Activated CD8-positive, alpha-beta T cell treated with anti-CD3 and anti-CD28 coated beads for 36 hours (primary cell): ENCODE measurements around the gene ITGA4. TPM values are rescaled to one million over a fixed set of nuclear protein-coding genes. Genes with fewer than 3 reads are reported as not detected.

Experiments
- ATAC-seq: fragments of 200-7000 bp; cut with Tn5 transposase; one replicate; pipeline ENCODE4 v1.10.0; 2021; ENCODE audit warnings: mild to moderate bottlenecking, moderate library complexity
- CTCF ChIA-PET: fragments of 350-600 bp; sonication (Branson Sonifier 250); formaldehyde crosslinking; loops from one replicate; lab custom pipeline; 2021; ENCODE audit warnings: antibody characterized with exemption; lab: Charles Lee
- POLR2A ChIA-PET: fragments of 350-600 bp; sonication (Branson Sonifier 250); formaldehyde crosslinking; loops from one replicate; lab custom pipeline; 2021; ENCODE audit warnings: antibody characterized with exemption; lab: Charles Lee
- DNase-seq: peaks from one replicate; pipeline ENCODE4 v3.0.0-alpha.2; 2020
- H3K27ac Mint-ChIP-seq: one replicate; pipeline ENCODE4 v1.8.0; 2021; ENCODE audit warnings: mild to moderate bottlenecking, mixed read lengths
- H3K27me3 Mint-ChIP-seq: one replicate; pipeline ENCODE4 v1.8.0; 2021; ENCODE audit warnings: mixed read lengths
- H3K36me3 Mint-ChIP-seq: one replicate; pipeline ENCODE4 v1.8.0; 2021; ENCODE audit warnings: low read depth, mixed read lengths
- H3K4me1 Mint-ChIP-seq: one replicate; pipeline ENCODE4 v1.8.0; 2021; ENCODE audit warnings: low read depth, mixed read lengths
- H3K4me3 Mint-ChIP-seq: one replicate; pipeline ENCODE4 v1.8.0; 2021; ENCODE audit warnings: mild to moderate bottlenecking, moderate library complexity, mixed read lengths
- H3K9me3 Mint-ChIP-seq: one replicate; pipeline ENCODE4 v1.8.0; 2021; ENCODE audit warnings: mixed read lengths
- intact Hi-C: fragments of 100-400 bp; cut with micrococcal nuclease; formaldehyde crosslinking; loops from one replicate; pipeline ENCODE4 v1.10.0; 2022
- total RNA-seq, 2 experiments: library from RNA; stranded (reverse); gene quantifications; one replicate each; pipeline ENCODE4 v1.2.3, GENCODE V29; 2021
- TF ChIP-seq, protein P1 (sequence below): fragments of 200-600 bp; IDR thresholded peaks from one replicate; pipeline ENCODE4 v1.8.0; 2022; ENCODE audit warnings: antibody characterized with exemption, mild to moderate bottlenecking

The ITGA4 gene
- total RNA-seq, 2 experiments from 2014 or later = 61.6 to 64.5 TPM

- no peak overlapping the region for H3K4me3 Mint-ChIP-seq
- H3K27ac Mint-ChIP-seq = no peak overlapping the region
- POLR2A ChIA-PET = no interaction called here
Observed at GRCh38 chr2:181523756-181524155, 66.6 kb downstream of the ITGA4 start.

GRCh38 chr2:181526014-181526413, 68.8 kb downstream of the ITGA4 start:
- H3K4me3 Mint-ChIP-seq = no peak overlapping the region
- DNase-seq (no peak), ATAC-seq (no peak)
- CTCF ChIA-PET = no interaction called here
- H3K4me1 Mint-ChIP-seq = no peaks in the 10 kb centered on the region
- H3K27me3 Mint-ChIP-seq = no peaks in the 10 kb centered on the region
- POLR2A ChIA-PET = no interaction called here
- no peaks in the 10 kb centered on the region for H3K9me3 Mint-ChIP-seq
- TF ChIP-seq, protein P1, sequence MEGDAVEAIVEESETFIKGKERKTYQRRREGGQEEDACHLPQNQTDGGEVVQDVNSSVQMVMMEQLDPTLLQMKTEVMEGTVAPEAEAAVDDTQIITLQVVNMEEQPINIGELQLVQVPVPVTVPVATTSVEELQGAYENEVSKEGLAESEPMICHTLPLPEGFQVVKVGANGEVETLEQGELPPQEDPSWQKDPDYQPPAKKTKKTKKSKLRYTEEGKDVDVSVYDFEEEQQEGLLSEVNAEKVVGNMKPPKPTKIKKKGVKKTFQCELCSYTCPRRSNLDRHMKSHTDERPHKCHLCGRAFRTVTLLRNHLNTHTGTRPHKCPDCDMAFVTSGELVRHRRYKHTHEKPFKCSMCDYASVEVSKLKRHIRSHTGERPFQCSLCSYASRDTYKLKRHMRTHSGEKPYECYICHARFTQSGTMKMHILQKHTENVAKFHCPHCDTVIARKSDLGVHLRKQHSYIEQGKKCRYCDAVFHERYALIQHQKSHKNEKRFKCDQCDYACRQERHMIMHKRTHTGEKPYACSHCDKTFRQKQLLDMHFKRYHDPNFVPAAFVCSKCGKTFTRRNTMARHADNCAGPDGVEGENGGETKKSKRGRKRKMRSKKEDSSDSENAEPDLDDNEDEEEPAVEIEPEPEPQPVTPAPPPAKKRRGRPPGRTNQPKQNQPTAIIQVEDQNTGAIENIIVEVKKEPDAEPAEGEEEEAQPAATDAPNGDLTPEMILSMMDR = no peak
- H3K36me3 Mint-ChIP-seq = peaks cover 58% of the 10 kb centered on the region
- intact Hi-C loops = no loop called here
- H3K27ac Mint-ChIP-seq = no peak overlapping the region

More at GRCh38 chr2:181523756-181524155, 66.6 kb downstream of the ITGA4 start:
- ATAC-seq = no peak
- H3K4me1 Mint-ChIP-seq = no peaks in the 10 kb centered on the region
- no peak for DNase-seq
- intact Hi-C loops = no loop called here
- no peaks in the 10 kb centered on the region for H3K27me3 Mint-ChIP-seq
- H3K36me3 Mint-ChIP-seq = peaks cover 56% of the 10 kb centered on the region
- H3K9me3 Mint-ChIP-seq = no peaks in the 10 kb centered on the region
- TF ChIP-seq, protein P1 = no peak
- CTCF ChIA-PET = interaction anchor here (1.0 kb wide), 1 partner anchor 49 kb away, joined by 3 read pairs; no protein-coding TSS in a partner anchor

DNA sequence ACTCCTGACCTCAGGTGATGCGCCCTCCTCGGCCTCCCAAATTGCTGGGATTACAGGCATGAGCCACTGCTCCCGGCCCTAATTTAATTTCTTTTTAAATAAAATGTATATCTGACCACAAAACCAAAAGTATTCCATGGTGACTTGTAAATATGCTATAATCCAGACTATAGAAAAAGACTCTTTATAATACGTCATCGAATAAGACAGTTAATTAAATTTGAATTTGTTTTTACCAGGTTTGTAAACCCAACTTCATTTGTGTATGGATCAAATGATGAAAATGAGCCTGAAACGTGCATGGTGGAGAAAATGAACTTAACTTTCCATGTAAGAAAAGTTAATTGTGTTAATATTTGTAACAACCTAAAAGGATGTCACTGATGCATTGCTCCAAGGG, 69.9 kb downstream of the ITGA4 start:
- ATAC-seq = no peak
- Mint-ChIP-seq H3K27me3 (no peaks in the 10 kb centered on the region), H3K36me3 (peaks cover 53% of the 10 kb centered on the region), H3K27ac (no peak overlapping the region), H3K4me3 (no peak overlapping the region), H3K9me3 (no peaks in the 10 kb centered on the region), H3K4me1 (no peaks in the 10 kb centered on the region)
- ChIA-PET CTCF (no interaction called here), POLR2A (no interaction called here)
- DNase-seq = no peak
- TF ChIP-seq, protein P1 = no peak
- intact Hi-C loops = no loop called here

GRCh38 chr2:181528441-181528840, 71.3 kb downstream of the ITGA4 start:
- ChIA-PET POLR2A (no interaction called here), CTCF (no interaction called here)
- H3K9me3 Mint-ChIP-seq = no peaks in the 10 kb centered on the region
- DNase-seq (no peak), ATAC-seq (no peak)
- H3K4me3 Mint-ChIP-seq = no peak overlapping the region
- TF ChIP-seq, protein P1 = no peak
- intact Hi-C loops = no loop called here
- peaks cover 57% of the 10 kb centered on the region for H3K36me3 Mint-ChIP-seq
- H3K4me1 Mint-ChIP-seq = no peaks in the 10 kb centered on the region
- H3K27ac Mint-ChIP-seq = no peak overlapping the region
- no peaks in the 10 kb centered on the region for H3K27me3 Mint-ChIP-seq

DNA sequence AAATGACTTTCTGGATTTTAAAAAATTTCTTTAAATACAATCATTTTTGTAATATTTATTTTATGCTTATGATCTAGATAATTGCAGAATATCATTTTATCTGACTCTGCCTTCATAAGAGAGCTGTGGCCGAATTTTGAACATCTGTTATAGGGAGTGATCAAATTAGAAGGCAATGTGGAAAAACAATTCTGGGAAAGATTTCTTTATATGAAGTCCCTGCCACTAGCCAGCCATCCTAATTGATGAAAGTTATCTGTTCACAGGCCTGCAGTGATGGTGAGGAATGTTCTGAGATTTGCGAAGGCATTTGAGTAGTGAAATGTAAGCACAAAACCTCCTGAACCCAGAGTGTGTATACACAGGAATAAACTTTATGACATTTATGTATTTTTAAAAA, 79.5 kb downstream of the ITGA4 start:
- Mint-ChIP-seq H3K4me3 (no peak overlapping the region), H3K9me3 (peaks cover 2% of the 10 kb centered on the region), H3K36me3 (peaks cover 75% of the 10 kb centered on the region), H3K27ac (no peak overlapping the region), H3K27me3 (no peaks in the 10 kb centered on the region), H3K4me1 (no peaks in the 10 kb centered on the region)
- ATAC-seq = no peak
- ChIA-PET POLR2A (interaction anchor here (1.1 kb wide), 1 partner anchor 9 kb away, joined by 3 read pairs; no protein-coding TSS in a partner anchor), CTCF (no interaction called here)
- TF ChIP-seq, protein P1 = no peak
- intact Hi-C loops = no loop called here
- DNase-seq = no peak
